SW 1271 (cell line): ENCODE data around the gene RAB7B.

ENCODE experiments used
- DNase-seq, 2 experiments: peaks; one replicate each; lab custom pipeline; 2025; lab: John Stamatoyannopoulos, UW

Gene RAB7B

DNA sequence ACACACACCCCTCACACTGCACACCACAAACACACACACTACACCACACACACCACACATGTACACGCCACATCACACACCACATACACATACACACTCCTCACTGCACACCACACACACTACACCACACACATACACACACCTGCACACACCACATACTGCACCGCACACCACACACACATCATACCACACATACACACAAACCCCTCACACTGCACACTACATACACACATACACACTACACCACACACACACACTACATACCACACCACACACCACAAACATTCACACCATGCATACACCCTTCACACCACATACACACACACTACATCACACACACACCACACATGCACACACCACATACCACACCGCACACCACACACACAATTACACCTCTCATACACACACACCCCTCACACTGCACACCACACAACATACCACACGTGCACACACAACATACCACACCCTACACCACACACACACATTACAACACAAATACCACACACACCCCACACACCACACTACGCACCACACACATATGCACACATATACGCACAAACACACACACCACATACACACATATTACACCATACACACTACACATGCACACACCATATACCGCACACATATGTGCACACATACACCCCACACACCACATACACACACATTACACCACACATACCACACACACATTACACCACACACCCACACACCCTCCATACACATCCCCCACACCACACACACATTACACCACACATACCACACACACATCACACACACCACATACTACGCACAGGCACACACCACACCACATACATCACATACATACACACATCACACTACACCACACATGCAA, 29.6 kb downstream of the RAB7B start:
- no peak for DNase-seq

DNA sequence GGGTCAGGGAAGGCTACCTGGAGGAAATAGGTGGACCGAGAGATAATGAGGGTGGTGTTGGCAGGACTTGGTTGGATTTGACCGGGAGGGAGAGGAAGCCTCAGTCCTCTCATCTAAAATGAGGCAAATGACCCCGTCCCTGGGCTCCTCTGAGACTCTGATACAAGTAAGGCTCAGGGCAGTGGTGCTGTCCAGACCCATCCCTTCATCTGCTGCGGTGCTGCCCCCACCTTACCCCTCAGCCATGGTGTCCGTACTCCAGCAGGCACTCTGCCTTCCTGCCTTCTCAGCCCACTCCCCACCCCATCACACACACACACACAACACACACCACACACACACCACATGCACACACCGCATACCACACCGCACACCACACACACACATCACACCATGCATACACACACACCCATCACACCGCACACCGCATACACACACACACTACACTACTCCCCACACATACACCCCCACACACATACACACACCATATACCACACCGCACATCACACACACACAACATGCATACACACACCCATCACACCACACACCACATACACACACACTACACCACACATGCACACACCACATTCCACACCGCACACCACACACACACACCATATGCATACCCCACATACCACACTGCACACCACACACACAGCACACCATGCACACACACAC, 30.6 kb downstream of the RAB7B start:
- DNase-seq, result no peak

DNA sequence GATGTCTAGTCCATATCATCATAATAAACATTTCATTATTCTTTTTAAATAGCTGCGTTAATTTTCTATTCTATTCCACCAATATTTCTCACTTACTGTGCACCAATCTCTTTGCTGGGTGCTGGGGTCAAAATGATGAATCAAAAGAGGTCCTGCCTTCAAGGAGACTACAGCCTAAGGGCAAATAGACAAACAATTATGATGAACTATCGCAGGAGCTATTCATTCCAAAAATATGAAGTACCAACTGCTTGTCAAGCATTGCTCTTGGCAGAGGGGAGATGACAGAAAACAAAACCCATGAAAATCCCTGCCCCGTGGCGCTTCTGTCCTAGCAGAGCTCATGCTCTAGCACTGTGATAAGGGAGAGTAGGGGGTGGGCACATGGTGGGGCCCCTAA, 31.1 kb downstream of the RAB7B start:
- DNase-seq, result no peak

DNA sequence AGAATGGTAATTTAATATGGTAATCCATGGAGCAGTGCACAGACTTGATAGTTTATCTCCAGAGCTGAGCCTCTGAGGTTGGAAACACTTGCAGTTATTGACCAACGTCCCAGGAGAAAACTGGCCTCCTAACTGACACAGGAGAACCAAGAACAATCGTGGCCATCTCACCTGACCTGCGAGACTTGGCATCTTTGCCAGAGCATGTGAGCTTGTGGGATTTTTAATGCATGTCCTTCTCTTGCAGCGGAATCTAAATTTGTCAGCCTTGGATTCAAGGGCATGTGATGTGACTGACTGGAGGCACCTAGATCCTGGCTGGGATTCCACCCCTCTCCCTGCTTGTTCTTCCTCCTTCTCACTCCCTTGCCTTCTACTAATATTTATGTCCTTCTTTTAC, 32.1 kb downstream of the RAB7B start:
- DNase-seq, result no peak

DNA sequence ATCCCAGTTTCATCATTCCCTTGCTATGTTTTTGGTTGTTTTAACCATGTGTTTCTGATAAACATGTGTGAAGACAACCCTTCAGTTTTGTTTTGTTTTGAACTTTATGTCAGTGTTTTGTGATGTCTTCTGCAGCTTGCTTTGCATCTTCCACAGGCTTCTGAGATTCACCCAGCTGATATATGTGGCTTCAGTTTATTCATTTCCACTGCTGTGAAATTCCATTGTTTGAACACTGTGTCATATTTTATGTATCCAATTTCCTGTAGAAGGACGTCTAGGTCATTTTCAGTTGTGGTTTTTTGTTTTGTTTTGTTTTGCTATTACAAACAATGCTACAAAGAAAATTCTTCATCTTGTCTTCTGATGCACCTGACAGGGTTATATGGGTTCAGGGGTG, 32.7 kb downstream of the RAB7B start:
- DNase-seq, result no peak

DNA sequence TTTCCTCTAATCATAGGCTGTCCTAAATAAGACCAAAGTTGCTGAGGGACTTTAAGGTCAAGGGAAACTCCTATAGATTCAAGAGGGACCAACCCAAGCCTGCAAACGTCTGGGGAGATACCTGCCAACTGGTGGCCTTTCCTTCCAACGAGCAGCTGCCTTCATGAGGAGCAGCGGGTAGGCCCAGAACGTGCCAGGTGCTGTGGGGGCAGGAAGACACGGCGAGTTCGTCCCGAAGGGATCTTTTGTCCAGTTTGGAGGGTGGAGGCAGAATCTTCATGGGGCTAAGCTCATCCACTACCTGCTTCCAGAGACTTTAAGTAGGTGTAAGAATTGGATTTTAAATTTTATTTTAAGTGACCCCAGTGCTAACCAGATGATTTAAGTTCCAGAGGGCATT, 34.0 kb downstream of the RAB7B start:
- DNase-seq, result no peak

DNA sequence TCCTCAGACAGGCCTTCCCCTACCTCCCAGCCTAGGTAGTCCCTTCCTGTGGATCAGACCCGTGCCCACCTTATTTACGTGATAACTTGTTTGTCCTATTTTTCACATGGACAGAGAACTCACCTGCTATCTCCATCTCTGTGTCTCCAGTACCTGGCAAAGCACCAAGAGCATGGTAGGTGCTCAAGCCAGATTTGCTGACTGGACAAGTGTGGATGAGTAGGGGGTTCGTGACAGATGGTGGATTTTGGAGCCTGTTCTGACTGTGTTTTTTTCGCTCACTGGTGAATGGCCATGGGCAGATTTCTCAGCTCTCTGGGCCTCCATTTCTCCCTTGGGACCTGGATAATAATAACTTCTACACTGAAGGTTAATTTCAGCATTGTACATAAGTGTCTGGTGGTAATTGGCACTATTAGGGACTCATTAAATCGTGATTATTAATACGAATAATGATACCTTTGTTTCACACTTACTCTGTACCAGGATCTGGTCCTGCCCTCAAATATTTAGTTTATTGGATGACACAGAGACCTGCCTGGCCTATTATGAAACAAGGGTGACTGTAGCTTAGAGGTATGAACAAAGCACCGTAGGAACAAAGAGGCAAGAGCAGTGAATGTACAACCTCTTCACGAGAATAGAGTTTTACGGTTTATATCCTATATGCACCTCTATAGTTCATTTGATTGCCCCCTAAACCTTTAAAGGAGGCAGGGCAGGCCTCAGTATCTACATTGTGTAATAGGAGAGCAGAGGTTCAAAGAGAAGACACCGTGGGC, 35.5 kb downstream of the RAB7B start:
- no peak for DNase-seq

DNA sequence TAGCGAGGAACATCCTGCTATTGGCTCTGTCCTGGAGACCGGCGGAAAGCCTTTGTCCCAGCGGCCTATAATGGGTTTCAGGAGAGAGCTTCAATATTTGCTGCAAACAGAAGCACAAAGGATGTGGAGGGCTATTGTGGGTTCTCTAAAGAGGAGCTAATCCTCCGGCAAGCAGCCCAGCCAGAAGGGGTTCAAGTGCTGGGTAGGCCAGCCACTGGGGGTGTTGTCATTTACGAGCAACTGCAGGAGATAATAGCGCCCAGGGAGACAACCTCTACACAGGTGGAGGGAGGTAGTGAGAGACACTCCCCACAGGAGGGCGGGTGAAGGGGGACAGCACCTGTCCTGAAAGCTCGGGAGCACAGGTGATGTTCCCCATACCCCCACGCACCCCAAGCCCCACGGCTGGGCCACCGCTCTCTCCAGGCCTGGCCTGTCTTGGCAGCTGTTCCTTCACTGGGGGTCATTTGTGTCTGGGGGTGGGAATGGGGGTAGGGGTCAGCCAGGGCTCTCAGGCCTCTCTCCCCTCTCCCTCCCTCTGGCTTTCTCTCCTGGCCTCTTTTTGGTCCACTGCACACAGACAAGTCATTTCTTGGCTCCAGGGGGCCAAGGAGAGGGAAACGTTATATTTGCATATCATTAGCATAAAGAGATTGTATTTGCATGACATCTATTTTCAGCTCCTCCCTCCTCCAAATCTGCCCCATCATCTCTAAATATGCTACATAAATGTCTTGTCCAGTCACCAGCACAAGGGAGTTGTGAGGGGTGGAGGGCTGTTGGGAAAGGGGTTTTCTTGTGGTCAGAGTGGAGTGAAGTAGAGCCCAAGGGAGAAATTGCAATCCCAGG, 37.9 kb downstream of the RAB7B start:
- no peak for DNase-seq

DNA sequence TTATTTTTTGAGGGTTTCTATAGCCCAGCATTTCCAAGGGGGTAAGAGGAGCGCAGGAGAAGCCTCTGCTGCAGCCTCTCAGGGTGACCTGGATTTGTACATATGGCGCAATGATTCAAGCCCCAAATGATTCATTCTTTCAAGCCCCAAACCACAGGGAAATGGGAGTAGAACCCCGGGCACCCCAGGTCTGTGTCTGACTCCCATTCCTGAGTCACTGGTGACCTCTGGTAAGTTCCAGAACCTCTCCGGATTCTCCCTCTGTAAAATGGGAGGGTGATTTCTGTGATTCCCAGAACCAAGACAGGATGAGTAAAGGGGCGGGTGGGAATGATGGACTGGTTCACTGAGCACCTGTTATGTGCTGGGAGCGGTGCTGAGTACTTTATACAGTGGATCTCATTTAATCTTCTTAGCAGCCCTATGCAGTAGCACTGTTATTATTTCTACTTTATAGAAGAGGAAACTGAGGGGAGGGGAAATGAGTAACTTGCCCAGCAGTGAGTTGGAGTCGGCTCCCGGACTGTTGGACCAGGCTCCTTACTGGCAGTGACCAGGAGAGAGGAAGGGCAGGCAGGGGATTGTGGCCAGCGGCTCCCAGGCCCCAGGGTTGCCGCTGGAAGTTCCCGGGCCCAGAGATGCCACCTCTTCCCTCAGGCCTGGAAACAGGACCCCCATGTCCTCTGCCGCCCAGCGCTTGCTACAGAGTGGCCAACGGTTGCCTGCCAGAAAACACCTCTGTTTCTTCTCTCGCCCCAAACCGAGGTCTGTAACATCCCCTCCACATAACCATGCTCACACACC, 39.6 kb downstream of the RAB7B start:
- no peak for DNase-seq

DNA sequence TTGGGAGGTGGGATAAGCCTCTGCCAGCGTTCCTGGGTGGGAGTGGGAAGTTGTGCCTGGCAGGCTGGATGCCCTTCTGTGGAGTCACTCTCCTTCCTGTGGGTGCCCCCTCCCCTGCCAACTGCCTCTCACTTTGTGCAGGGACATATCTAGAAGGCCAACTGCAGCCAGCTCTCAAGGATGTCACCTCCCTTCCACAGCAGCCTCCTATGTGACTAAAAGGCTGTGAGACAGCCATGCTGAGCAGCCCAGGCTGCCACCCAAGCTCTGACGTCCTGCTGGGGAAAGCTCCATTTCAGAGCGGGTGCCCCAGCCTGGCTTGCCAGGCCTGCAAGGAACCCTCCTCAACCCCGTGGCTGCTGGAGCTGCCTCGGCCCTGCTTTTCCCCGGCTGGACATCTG, 40.4 kb downstream of the RAB7B start:
- DNase-seq, result no peak

DNA sequence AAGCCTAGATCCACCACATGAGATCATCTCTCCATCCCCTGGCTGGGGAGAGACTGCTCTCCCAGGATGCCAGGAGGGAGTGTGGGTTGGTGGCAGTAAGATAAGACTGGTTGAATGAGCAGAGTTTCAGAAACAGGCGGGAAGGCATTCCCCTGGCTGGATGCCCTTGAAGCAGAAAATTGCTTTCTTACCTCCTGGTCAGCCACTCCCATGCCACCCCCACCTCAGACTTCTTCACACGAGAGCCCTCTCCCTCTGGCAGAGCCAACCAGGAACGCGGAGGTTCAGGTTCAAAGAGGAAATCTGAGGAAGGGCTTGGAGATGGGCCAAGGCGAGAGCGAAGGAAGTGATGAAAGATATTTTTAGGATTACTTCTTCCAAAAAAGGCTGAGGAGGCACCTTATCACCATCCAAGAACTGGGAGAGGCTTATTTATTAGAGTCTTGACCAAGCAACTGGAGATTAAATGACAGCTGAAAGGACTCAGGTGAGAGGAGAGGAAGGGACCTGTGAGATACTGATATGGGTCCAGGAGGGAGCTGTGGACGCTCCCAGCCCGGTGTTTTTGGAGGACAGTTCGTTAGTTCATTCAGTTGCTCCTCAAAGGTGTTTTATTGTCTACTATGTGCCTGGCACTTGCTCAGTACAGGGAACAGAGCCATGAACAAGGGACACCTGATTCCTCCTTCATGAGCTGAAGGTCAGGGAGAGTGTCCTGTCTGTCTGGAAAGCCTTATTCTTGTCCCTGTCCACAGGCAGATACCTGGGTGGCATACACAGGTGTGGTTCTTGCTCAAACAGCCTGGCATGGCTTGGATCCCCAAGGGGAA, 41.0 kb downstream of the RAB7B start:
- DNase-seq, result no peak

DNA sequence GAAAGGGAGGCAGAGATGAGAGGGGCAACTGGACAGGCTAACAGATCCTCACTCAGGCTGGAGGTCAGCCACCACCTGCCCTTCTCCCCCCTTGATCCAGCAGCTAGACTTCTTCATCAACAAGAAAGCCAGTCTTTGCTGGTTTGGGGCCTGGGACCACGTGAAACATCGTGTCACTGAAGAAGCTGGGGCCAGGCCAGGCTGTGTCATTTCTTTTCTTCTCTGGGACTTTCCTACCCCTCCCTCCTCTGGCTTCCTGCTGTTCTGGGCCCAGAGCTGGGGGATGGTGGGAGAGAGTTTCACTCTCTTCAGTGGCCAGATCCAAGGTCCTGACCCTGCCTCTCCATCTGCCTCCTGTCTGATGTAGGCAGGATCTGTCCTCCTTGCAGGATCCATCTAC, 41.8 kb downstream of the RAB7B start:
- no peak for DNase-seq

DNA sequence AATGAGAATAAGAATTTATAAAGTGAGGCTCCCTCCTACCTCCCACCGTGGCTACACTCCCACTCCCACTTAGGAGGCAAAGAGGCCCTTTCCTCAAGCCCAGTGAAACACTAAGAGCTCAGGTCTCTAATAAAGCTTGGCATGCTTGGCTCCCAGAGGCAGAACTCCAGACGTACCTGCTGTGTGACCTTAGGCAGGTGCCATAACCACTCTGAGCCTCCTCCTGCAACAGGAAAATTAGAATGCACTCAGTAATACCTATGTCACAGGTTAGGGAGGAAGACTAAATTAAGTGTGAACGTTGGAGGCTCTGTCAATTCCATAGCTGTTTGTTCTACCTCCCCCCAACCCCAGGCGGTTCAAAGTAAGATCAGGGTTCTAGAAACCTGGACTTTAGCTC, 43.4 kb downstream of the RAB7B start:
- DNase-seq, result no peak

DNA sequence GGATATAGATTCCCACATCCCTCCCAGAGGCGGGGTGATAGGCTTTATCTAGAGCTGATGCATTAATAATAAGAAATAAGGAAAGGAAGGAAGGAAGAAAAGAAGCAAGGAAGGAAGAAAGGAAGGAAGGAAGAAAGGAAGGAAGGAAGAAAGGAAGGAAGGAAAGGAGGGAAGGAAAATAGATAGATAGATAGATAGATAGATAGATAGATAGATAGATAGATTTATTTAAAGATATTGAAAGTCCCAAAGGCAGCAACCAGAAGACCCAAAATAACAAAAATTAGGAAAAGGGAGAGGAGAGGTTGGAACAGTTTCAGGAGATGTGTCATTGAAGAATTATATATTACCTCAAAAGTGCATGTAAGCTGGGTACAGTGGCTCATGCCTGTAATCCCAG, 47.7 kb downstream of the RAB7B start:
- no peak for DNase-seq

DNA sequence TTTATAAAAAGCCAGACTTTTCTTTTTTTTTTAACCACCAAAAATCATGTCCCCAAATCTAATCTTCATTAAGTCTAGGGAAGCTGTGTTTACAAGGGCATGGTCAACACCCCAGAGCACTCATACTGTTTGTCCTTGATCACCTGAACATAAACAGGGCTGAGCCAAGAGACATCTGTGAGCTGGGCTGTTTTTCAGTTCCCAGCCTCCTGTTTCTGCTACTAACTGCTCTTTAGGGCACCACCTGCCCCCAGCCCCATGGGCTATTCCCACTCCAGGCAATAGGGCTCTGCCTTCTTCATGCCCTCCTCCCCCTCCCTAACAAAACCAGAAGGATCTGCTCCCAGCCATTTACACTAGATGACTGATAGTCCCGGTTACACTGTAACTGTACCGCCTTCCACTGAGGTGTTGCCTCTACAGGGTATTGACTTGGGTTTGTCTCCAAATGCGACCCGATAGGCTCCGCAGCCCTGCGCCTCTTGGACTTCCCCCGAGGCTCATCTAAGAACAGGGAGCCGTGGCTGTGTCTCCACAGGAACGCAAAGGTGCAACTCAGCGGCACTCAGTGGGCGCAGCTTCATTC, 48.3 kb downstream of the RAB7B start:
- DNase-seq, result no peak

DNA sequence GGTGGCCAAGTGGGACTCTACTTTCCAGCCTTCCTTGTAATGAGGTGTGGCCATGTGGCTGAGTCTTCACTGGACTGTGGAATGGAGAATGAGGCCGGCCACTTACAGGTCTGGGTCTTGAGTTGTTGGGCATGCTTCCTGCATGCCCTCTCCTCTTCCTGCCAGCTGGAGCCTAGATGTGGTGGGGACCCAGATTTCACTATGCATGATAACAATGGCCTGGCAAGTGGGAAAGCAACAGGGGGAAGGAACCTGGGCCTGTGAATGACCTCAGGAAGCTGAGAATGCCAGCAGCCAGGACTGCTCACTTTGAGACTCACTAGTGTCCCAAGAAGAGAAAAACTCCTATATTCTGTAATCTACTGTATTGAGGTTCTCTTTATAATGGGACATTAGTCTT, 51.4 kb downstream of the RAB7B start:
- DNase-seq, result no peak

DNA sequence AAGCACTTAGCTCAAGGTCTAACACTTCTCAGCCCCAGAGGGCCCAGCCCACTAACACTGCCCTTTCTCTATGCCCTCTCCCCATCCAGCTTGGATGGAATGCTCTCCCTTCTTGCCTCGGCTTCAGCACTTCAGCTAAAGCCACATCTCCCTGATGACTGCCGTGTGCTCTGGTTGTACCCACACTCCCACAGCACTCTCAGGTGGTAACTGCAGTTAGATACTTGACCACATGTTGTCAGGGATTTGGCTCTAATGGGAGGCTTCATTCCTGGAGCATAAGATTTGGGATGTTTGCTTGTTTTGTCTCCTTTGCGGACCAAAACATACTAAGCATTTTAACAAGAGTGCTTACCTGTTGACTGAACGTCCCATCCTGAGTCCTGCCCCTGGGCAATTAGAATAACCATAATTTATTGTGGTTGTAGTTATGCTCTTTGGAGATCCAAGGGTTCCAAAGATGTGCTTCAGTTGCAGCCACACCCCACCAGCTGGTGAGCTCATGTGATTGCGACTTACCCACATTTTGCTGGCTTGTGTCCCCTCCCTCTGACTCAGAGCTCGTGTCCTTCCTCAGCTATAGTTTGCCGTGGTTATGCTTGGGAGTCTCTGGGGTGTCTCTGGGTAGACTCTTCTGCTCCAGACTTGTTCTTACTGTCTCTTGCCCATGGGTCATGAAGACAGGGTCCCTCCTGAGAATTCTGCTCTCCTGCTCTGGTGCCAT, 52.2 kb downstream of the RAB7B start:
- no peak for DNase-seq

DNA sequence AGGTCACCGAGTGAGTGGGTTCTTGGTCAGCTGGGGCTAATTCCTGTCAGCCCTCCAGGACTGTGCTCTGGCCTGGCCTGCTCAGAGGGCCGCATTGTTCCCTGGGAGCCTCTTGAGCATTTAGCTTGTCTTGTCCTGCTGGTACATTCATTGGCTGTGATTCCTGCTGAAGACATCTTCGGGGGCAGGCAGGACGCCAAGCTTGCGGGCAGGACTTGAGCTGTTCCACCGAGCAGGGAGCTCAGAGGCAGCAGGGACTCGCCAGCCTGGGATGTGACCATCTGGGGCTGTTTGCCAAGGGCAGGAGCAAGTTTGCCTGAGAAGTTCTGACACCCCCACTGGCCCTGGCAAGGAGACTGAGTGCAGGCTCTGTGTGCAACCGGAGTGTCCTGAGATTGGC, 52.9 kb downstream of the RAB7B start:
- DNase-seq, result no peak

DNA sequence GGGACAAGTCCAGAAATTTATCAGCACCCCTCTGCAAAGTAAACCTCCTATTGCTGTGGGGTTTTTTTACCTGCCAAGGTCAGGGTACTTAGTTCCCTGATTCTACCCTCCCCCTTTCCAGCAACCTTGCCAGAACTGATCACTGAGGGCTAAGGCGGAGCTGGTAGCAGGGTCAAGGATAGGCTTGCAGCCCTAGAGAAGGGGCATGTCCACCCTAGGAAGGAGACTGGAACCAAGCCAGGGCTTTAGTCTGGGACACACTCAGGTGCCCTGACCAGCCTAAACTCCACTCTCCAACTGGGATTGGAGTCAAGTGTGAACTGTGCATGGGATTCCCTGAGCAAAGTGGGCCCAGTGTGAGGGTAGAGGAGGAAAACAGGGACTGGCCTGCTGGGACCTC, 53.4 kb downstream of the RAB7B start:
- DNase-seq, result no peak
